ENCODE measurements around the gene SNAI3. TPM values are rescaled to one million over a fixed set of nuclear protein-coding genes. Genes with fewer than 3 reads are reported as not detected.

SNAI3 gene
- total and polyA plus RNA-seq, 2 experiments from 2014 or later = 10.3 to 19.4 TPM

DNA sequence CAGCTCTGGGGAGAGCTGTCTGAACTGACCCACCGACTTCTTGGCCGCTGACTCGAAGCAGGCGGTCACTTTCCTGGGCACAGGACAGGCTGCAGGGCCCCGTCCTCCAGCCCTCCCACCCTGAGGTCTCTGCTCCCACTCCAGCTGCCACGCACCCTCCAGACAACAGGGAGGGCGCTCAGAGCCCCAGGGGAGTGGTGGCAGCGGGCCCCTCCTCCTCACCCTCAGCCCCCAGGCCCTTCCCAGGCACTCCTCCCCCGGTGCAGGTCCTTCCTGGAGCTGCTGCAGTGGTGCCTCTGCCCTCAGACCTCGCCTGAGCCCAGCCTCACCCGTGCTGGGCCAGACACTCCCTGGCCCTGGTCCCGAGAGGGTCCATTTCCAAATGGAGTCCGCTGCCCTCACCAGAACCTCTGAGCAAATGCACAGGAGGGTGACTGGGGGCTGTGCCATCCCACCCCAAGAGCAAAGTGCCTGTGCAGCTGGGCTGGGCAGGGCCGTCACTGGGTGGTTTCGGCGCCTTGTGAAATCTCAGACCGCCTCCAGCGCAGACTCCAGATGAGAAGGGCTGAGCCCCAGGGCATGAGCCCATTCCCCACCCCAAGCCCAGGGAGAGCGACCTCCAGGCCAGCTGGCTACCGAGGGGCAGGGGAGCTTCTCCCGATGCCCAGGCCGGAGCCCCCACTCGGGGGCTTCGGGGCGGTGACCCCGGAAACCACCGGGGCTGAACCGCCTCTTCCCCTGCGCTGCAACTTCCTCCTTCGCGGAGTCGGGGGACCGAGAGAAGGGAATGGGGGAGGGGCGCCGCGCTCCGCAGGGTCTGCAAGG is 36.2 kb downstream of the SNAI3 start:
- TF ChIP-seq, protein P1, sequence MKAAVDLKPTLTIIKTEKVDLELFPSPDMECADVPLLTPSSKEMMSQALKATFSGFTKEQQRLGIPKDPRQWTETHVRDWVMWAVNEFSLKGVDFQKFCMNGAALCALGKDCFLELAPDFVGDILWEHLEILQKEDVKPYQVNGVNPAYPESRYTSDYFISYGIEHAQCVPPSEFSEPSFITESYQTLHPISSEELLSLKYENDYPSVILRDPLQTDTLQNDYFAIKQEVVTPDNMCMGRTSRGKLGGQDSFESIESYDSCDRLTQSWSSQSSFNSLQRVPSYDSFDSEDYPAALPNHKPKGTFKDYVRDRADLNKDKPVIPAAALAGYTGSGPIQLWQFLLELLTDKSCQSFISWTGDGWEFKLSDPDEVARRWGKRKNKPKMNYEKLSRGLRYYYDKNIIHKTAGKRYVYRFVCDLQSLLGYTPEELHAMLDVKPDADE (IDR thresholded peaks at IDR 0.05) = no peak
- TF ChIP-seq EZH2phosphoT487 (IDR thresholded peaks at IDR 0.05; ENCODE audit: unreplicated experiment) (no peak), POLR2AphosphoS5 (IDR thresholded peaks at IDR 0.05; ENCODE audit: low read depth) (no peak), ZNF331 (CRISPR knock-in tag; IDR thresholded peaks at IDR 0.05; ENCODE audit: low read depth) (no peak), EZH2 (IDR thresholded peaks at IDR 0.05; ENCODE audit: low read depth, unreplicated experiment) (no peak), ZNF114 (CRISPR knock-in tag; IDR thresholded peaks at IDR 0.05) (no peak), JUNB (IDR thresholded peaks at IDR 0.05; ENCODE audit: unreplicated experiment) (no peak)
- TF ChIP-seq, protein P2, sequence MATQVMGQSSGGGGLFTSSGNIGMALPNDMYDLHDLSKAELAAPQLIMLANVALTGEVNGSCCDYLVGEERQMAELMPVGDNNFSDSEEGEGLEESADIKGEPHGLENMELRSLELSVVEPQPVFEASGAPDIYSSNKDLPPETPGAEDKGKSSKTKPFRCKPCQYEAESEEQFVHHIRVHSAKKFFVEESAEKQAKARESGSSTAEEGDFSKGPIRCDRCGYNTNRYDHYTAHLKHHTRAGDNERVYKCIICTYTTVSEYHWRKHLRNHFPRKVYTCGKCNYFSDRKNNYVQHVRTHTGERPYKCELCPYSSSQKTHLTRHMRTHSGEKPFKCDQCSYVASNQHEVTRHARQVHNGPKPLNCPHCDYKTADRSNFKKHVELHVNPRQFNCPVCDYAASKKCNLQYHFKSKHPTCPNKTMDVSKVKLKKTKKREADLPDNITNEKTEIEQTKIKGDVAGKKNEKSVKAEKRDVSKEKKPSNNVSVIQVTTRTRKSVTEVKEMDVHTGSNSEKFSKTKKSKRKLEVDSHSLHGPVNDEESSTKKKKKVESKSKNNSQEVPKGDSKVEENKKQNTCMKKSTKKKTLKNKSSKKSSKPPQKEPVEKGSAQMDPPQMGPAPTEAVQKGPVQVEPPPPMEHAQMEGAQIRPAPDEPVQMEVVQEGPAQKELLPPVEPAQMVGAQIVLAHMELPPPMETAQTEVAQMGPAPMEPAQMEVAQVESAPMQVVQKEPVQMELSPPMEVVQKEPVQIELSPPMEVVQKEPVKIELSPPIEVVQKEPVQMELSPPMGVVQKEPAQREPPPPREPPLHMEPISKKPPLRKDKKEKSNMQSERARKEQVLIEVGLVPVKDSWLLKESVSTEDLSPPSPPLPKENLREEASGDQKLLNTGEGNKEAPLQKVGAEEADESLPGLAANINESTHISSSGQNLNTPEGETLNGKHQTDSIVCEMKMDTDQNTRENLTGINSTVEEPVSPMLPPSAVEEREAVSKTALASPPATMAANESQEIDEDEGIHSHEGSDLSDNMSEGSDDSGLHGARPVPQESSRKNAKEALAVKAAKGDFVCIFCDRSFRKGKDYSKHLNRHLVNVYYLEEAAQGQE (IDR thresholded peaks at IDR 0.05; ENCODE audit: unreplicated experiment) = no peak
- TF ChIP-seq, protein P3, sequence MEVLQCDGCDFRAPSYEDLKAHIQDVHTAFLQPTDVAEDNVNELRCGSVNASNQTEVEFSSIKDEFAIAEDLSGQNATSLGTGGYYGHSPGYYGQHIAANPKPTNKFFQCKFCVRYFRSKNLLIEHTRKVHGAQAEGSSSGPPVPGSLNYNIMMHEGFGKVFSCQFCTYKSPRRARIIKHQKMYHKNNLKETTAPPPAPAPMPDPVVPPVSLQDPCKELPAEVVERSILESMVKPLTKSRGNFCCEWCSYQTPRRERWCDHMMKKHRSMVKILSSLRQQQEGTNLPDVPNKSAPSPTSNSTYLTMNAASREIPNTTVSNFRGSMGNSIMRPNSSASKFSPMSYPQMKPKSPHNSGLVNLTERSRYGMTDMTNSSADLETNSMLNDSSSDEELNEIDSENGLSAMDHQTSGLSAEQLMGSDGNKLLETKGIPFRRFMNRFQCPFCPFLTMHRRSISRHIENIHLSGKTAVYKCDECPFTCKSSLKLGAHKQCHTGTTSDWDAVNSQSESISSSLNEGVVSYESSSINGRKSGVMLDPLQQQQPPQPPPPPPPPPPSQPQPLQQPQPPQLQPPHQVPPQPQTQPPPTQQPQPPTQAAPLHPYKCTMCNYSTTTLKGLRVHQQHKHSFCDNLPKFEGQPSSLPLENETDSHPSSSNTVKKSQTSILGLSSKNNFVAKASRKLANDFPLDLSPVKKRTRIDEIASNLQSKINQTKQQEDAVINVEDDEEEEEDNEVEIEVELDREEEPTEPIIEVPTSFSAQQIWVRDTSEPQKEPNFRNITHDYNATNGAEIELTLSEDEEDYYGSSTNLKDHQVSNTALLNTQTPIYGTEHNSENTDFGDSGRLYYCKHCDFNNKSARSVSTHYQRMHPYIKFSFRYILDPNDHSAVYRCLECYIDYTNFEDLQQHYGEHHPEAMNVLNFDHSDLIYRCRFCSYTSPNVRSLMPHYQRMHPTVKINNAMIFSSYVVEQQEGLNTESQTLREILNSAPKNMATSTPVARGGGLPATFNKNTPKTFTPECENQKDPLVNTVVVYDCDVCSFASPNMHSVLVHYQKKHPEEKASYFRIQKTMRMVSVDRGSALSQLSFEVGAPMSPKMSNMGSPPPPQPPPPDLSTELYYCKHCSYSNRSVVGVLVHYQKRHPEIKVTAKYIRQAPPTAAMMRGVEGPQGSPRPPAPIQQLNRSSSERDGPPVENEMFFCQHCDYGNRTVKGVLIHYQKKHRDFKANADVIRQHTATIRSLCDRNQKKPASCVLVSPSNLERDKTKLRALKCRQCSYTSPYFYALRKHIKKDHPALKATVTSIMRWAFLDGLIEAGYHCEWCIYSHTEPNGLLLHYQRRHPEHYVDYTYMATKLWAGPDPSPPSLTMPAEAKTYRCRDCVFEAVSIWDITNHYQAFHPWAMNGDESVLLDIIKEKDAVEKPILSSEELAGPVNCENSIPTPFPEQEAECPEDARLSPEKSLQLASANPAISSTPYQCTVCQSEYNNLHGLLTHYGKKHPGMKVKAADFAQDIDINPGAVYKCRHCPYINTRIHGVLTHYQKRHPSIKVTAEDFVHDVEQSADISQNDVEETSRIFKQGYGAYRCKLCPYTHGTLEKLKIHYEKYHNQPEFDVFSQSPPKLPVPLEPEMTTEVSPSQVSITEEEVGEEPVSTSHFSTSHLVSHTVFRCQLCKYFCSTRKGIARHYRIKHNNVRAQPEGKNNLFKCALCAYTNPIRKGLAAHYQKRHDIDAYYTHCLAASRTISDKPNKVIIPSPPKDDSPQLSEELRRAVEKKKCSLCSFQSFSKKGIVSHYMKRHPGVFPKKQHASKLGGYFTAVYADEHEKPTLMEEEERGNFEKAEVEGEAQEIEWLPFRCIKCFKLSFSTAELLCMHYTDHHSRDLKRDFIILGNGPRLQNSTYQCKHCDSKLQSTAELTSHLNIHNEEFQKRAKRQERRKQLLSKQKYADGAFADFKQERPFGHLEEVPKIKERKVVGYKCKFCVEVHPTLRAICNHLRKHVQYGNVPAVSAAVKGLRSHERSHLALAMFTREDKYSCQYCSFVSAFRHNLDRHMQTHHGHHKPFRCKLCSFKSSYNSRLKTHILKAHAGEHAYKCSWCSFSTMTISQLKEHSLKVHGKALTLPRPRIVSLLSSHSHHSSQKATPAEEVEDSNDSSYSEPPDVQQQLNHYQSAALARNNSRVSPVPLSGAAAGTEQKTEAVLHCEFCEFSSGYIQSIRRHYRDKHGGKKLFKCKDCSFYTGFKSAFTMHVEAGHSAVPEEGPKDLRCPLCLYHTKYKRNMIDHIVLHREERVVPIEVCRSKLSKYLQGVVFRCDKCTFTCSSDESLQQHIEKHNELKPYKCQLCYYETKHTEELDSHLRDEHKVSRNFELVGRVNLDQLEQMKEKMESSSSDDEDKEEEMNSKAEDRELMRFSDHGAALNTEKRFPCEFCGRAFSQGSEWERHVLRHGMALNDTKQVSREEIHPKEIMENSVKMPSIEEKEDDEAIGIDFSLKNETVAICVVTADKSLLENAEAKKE (CRISPR knock-in tag; IDR thresholded peaks at IDR 0.05) = no peak
- DNase-seq (ENCODE audit: low spot score) (peak; percentile 64), ATAC-seq (peak; percentile 35)
- H3K9me2 ChIP-seq (ENCODE audit: insufficient read depth) = no peaks in the 10 kb centered on the region
- peaks cover 11% of the 10 kb centered on the region; the same call in 1 of the 2 replicates for H3K4me1 ChIP-seq (ENCODE audit: insufficient read depth)
- Mint-ChIP-seq H3K9me3 (no peaks in the 10 kb centered on the region), H3K4me3 (peak overlapping the region; percentile 87), H3K27me3 (ENCODE audit: insufficient read depth, low read depth, poor library complexity) (peaks cover 5% of the 10 kb centered on the region), H3K36me3 (ENCODE audit: low read depth) (peaks cover 18% of the 10 kb centered on the region), H3K4me1 (peaks cover 8% of the 10 kb centered on the region; the same call in 2 of the 3 replicates), H3K27ac (peak overlapping the region; percentile 44)
- 0 out of 2 replicates have a peak, but pooled peaks cover 4% of the 10 kb centered on the region for H3F3A ChIP-seq (replicated peaks; ENCODE audit: low read depth)
- peak overlapping the region; percentile 96 for H3K4me3 ChIP-seq
- peak overlapping the region; percentile 98 for H3K4me2 ChIP-seq
- H3K79me2 ChIP-seq (replicated peaks; ENCODE audit: insufficient read depth) = peaks cover 14% of the 10 kb centered on the region; the same call in 1 of the 2 replicates
- H3K36me3 ChIP-seq (ENCODE audit: insufficient read depth) = no peaks in the 10 kb centered on the region; the same call in 1 of the 2 replicates
- no peaks in the 10 kb centered on the region for H3K27me3 ChIP-seq (ENCODE audit: insufficient read depth)
- H2AFZ ChIP-seq = no peak overlapping the region
- H4K20me1 ChIP-seq (replicated peaks; ENCODE audit: insufficient read depth) = peaks cover 7% of the 10 kb centered on the region; the same call in 1 of the 2 replicates
- peak overlapping the region; percentile 45; the same call in 1 of the 2 replicates for H3K27ac ChIP-seq (ENCODE audit: low read depth)

Data from GM23338 (cell line).